Epidermal melanocyte (primary cell): ENCODE measurements around the gene GOLGA6A.
"Not testable (repeated sequence)": the region's sequence is repeated elsewhere in the genome, so short reads cannot be mapped to it uniquely, and the experiment has no call there.

Experiments
- DNase-seq: peaks from one replicate; pipeline ENCODE4 v3.0.0; 2011; ENCODE audit warnings: low spot score; ENCODE audit not compliant: insufficient read length

GOLGA6A gene

GRCh38 chr15:74052271-74053260, 29.8 kb downstream of the GOLGA6A start:
- DNase-seq = not testable (repeated sequence)

GRCh38 chr15:74050556-74051234, 31.7 kb downstream of the GOLGA6A start:
- DNase-seq = no peak

- no peak for DNase-seq
These were observed 32.2 kb downstream of the GOLGA6A start for GRCh38 chr15:74050127-74050526.

GRCh38 chr15:74046275-74046674, 36.1 kb downstream of the GOLGA6A start:
- DNase-seq = no peak

- no peak for DNase-seq
These were observed 36.6 kb downstream of the GOLGA6A start for GRCh38 chr15:74045636-74046274.

GRCh38 chr15:74045184-74045583, 37.2 kb downstream of the GOLGA6A start:
- no peak for DNase-seq

- no peak for DNase-seq
These were observed 37.9 kb downstream of the GOLGA6A start for GRCh38 chr15:74044267-74045110.

GRCh38 chr15:74043425-74044266, 38.7 kb downstream of the GOLGA6A start:
- no peak for DNase-seq

GRCh38 chr15:74042603-74043424, 39.5 kb downstream of the GOLGA6A start:
- DNase-seq = no peak

- no peak for DNase-seq
These were observed 40.4 kb downstream of the GOLGA6A start for GRCh38 chr15:74041777-74042435.

GRCh38 chr15:74041311-74041756, 41.0 kb downstream of the GOLGA6A start:
- no peak for DNase-seq

- peak; percentile 73 for DNase-seq
These were observed 42.1 kb downstream of the GOLGA6A start for GRCh38 chr15:74040109-74040850.

- DNase-seq = no peak
These were observed 42.7 kb downstream of the GOLGA6A start for GRCh38 chr15:74039656-74040010.

GRCh38 chr15:74038707-74039655, 43.4 kb downstream of the GOLGA6A start:
- DNase-seq = no peak

GRCh38 chr15:74037171-74038117, 44.9 kb downstream of the GOLGA6A start:
- no peak for DNase-seq
